ENCODE data around the gene FLOT2.
"Not testable (repeated sequence)": the region's sequence is repeated elsewhere in the genome, so short reads cannot be mapped to it uniquely, and the experiment has no call there.

FLOT2 gene

DNA sequence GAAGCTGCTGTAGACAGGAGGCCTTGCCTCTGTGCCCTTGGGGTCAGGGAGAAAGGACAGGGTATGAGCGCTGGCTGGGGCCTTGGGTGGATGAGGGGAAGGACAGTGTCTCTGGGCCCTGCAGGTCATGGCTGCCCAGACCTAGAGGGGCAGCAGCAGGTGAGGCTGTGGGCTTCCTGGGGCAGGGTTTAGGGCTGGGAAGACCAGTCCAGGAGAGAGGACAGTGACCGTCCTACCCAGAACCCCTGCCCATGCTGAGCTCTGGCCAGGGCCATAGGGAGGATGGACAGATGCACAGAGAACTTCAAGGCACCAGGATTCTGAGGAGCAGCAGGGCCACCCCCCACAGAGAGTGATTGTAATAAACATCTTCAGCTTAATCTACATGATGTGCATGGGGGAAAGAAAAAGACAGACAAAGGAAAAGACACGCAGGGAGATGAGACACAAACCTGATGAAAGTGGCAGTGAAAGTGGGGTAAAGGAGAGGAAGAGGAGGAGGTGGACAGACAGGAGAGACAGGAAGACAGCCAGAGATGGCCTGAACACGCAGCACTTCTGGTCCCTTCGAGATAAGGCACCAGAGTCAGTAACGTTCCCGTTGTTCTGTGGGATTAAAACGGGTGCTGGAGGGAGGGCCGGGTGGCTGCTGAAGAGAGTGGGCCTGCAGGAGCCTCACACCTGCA lies 17.5 kb downstream of the FLOT2 start:
- no peaks in the 10 kb centered on the region for H3K4me1 Mint-ChIP-seq (ENCODE audit: low read depth)
- no peaks in the 10 kb centered on the region for H3K27me3 Mint-ChIP-seq
- no peaks in the 10 kb centered on the region for H3K9me3 Mint-ChIP-seq
- H3K4me3 Mint-ChIP-seq, result no peak overlapping the region
- H3K27ac Mint-ChIP-seq, result no peak overlapping the region
- H3K36me3 Mint-ChIP-seq (ENCODE audit: low read depth), result peaks cover 73% of the 10 kb centered on the region
- intact Hi-C loops (cut with micrococcal nuclease), result no loop called here

- Mint-ChIP-seq H3K4me1 (ENCODE audit: low read depth) (no peaks in the 10 kb centered on the region), H3K36me3 (ENCODE audit: low read depth) (peaks cover 62% of the 10 kb centered on the region), H3K27me3 (no peaks in the 10 kb centered on the region), H3K4me3 (no peak overlapping the region), H3K9me3 (no peaks in the 10 kb centered on the region), H3K27ac (no peak overlapping the region)
- intact Hi-C loops (cut with micrococcal nuclease), result no loop called here
Measured at GRCh38 chr17:28878981-28879380, 18.6 kb downstream of the FLOT2 start.

GRCh38 chr17:28878158-28878910 lies 19.2 kb downstream of the FLOT2 start:
- Mint-ChIP-seq H3K9me3 (no peaks in the 10 kb centered on the region), H3K4me1 (ENCODE audit: low read depth) (no peaks in the 10 kb centered on the region), H3K4me3 (no peak overlapping the region), H3K36me3 (ENCODE audit: low read depth) (peaks cover 56% of the 10 kb centered on the region), H3K27me3 (no peaks in the 10 kb centered on the region), H3K27ac (no peak overlapping the region)
- intact Hi-C loops (cut with micrococcal nuclease), result no loop called here

GRCh38 chr17:28877150-28877711 lies 20.3 kb downstream of the FLOT2 start:
- H3K9me3 Mint-ChIP-seq; H3K27ac Mint-ChIP-seq; H3K4me3 Mint-ChIP-seq; H3K27me3 Mint-ChIP-seq; H3K4me1 Mint-ChIP-seq (ENCODE audit: low read depth); intact Hi-C loops (cut with micrococcal nuclease): not testable (repeated sequence)
- peaks cover 45% of the 10 kb centered on the region for H3K36me3 Mint-ChIP-seq (ENCODE audit: low read depth)

DNA sequence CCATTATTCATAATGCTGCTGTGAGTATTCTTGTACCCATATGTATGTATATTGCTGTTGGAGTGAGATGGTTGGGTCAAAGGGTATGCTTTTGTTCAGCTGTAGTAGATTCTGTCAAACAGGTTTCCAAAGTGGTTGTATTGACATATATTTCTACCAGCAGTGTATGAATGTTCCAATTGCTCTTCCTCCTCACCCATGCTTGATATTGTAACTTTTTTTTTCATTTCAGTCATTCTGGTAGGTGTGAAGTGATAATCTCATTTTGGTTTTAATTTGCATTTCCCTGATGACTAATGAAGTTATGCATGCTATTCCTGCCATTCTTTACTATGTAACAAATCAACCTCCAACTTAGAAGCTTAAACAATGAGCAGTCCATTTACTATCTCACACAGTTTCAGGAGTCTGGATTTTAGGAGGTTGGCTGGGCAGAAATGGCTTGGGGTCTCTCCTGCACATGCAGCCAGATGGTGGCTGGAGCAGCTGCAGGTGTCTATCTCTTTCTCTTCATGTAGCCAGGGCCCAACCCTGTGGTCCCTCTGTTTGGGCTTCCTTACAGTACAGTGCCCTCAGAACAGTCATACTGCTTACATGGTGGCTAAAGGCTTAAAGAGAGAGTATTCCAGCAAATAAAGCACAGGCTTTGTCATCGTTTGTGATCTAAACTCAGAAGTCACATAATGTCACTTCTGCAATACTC lies 21.5 kb downstream of the FLOT2 start:
- Mint-ChIP-seq H3K27me3 (no peaks in the 10 kb centered on the region), H3K4me3 (no peak overlapping the region), H3K9me3 (no peaks in the 10 kb centered on the region), H3K36me3 (ENCODE audit: low read depth) (peaks cover 33% of the 10 kb centered on the region), H3K4me1 (ENCODE audit: low read depth) (no peaks in the 10 kb centered on the region), H3K27ac (no peak overlapping the region)
- intact Hi-C loops (cut with micrococcal nuclease), result no loop called here

DNA sequence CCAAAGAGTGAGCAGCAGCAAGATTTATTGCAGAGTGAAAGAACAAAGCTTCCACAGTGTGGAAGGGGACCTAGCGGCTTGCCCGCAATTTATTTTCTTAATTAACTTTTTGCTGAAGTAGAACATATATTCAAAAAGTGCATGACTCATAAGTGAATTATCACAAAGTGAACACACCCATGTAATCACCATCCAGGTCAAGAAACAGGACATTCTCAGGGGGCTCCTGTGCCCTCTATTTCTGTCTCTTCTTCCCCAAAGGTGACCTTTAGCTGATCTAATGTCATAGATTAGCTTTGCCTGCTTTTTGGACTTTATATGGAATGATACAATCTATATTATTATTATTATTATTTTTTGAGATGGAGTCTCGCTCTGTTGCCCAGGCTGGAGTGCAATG lies 22.8 kb downstream of the FLOT2 start:
- no peak overlapping the region for H3K27ac Mint-ChIP-seq
- peaks cover 20% of the 10 kb centered on the region for H3K36me3 Mint-ChIP-seq (ENCODE audit: low read depth)
- H3K4me1 Mint-ChIP-seq (ENCODE audit: low read depth), result no peaks in the 10 kb centered on the region
- H3K4me3 Mint-ChIP-seq, result no peak overlapping the region
- H3K9me3 Mint-ChIP-seq, result no peaks in the 10 kb centered on the region
- H3K27me3 Mint-ChIP-seq, result no peaks in the 10 kb centered on the region
- intact Hi-C loops (cut with micrococcal nuclease), result no loop called here

DNA sequence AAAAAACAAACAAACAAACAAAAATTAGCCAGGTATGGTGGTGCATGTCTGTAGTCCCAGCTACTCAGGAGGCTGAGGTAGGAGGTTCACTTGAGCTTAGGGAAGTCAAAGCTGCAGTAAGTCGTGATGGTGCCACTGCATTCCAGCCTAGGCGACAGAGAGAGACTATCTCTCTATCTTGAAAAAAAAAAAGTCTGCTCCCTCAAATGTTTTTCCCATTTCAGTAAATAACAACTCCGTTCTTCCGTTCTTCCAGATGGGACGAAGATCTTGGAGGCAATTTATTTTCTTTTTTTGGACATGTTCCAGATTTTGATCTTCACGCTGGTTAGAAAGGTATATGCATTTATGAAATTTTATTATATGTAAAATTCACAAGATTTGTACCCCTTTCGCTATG lies 23.7 kb downstream of the FLOT2 start:
- Mint-ChIP-seq H3K9me3 (no peaks in the 10 kb centered on the region), H3K4me3 (no peak overlapping the region), H3K27me3 (no peaks in the 10 kb centered on the region), H3K27ac (no peak overlapping the region), H3K4me1 (ENCODE audit: low read depth) (no peaks in the 10 kb centered on the region), H3K36me3 (ENCODE audit: low read depth) (peaks cover 11% of the 10 kb centered on the region)
- intact Hi-C loops (cut with micrococcal nuclease), result no loop called here

- no peak overlapping the region for H3K27ac Mint-ChIP-seq
- H3K9me3 Mint-ChIP-seq, result no peaks in the 10 kb centered on the region
- no peak overlapping the region for H3K4me3 Mint-ChIP-seq
- intact Hi-C loops (cut with micrococcal nuclease), result no loop called here
- no peaks in the 10 kb centered on the region for H3K27me3 Mint-ChIP-seq
- peaks cover under 1% of the 10 kb centered on the region for H3K4me1 Mint-ChIP-seq (ENCODE audit: low read depth)
- no peaks in the 10 kb centered on the region for H3K36me3 Mint-ChIP-seq (ENCODE audit: low read depth)
Measured at GRCh38 chr17:28871056-28871579, 26.4 kb downstream of the FLOT2 start.

DNA sequence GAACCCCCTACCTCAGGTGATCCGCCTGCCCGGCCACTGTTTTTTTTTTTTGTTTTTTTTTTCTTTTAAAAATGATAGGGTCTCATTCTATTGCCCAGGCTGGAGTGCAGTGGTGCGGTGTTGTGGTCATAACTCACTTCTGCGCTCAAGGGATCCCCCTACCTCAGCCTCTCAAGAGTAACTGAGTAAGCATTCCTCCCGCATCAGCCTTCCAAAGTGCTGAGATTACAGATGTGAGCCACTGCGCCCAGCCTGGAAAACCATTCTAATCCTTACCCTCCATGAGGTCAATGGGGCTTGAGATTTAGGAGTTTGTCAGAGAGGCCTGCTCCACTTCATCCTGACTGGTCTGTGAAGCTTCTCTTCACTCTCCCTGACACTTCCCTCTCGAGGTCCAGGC lies 30.3 kb downstream of the FLOT2 start:
- Mint-ChIP-seq H3K4me1 (ENCODE audit: low read depth) (peaks cover 15% of the 10 kb centered on the region), H3K27me3 (no peaks in the 10 kb centered on the region), H3K9me3 (no peaks in the 10 kb centered on the region), H3K36me3 (ENCODE audit: low read depth) (no peaks in the 10 kb centered on the region), H3K27ac (no peak overlapping the region), H3K4me3 (no peak overlapping the region)
- intact Hi-C loops (cut with micrococcal nuclease), result no loop called here

DNA sequence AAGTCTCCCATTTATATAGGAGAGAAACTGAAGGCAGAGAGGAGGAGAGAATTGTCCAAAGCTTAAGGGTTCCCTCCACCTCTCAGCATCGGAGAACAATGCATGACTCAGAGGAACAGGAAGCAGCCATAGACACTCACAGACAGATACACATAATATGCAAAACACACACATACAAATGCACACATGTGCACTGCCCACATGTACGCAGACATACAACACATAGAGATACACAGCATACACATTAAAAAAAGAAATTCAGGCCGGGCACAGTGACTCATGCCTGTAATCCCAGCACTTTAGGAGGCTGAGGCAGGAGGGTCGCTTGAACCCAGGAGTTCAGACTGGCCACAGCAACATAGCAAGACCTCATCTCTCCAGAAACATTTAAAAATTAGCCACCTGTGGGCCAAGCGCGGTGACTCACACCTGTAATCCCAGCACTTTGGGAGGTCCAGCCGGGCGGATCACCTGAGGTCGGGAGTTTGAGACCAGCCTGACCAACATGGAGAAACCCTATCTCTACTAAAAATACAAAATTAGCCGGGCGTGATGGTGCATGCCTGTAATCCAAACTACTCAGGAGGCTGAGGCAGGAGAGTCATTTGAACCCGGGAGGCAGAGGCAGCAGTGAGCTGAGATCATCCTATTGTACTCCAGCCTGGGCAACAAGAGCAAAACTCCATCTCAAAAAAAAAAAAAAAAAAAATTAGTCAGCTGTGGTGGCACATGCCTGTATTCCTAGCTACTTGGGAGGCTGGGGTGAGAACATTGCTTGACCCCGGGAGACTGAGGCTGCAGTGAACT lies 31.4 kb downstream of the FLOT2 start:
- Mint-ChIP-seq H3K4me1 (ENCODE audit: low read depth) (peaks cover 22% of the 10 kb centered on the region), H3K4me3 (no peak overlapping the region), H3K36me3 (ENCODE audit: low read depth) (peaks cover 11% of the 10 kb centered on the region), H3K27me3 (no peaks in the 10 kb centered on the region), H3K9me3 (no peaks in the 10 kb centered on the region), H3K27ac (peak overlapping the region; percentile 11)
- intact Hi-C loops (cut with micrococcal nuclease), result no loop called here

DNA sequence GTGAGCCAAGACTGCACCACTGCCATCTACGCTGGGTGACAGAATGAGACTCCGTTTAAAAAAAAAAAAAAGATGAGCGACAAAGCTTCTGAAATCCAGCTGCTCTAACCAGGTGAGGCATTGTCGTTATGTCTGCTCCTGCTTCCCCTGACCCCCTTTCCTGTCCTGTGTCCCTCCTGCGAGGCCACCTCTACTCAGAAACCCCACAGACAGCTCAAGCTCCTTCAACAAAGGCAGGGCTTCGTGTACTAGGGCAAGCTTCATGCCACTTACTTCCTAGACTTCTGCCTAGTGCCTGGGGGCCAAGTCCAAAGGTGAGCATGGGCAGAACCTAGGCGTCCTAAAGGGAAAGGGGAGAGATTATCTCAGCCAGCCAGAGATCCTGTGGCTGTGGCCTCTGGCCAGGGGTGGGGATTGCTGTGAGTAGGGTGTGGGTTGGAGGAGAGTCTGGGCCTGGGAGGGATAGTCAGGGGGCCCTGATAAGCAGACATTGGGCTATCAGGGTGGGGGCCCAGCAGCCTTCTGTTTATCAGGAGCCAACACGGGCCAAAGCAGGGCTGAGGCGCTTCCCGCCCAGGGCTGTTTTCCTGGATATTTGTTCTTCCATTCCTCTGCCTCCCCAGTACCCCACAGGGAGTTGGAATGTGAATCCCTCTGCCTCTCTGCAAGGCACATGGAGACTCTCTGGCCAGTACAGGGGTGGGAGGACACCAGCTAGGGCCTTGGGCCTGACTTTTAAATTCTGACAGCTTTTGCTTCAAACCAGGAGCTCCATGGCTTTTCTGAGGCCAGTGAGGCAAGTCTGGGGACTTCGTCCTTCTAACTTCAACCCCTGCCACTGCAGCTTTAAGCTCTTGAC lies 32.3 kb downstream of the FLOT2 start:
- intact Hi-C loops (cut with micrococcal nuclease), result no loop called here
- Mint-ChIP-seq H3K27ac (peak overlapping the region; percentile 11), H3K9me3 (no peaks in the 10 kb centered on the region), H3K27me3 (no peaks in the 10 kb centered on the region), H3K4me3 (no peak overlapping the region), H3K36me3 (ENCODE audit: low read depth) (peaks cover 20% of the 10 kb centered on the region), H3K4me1 (ENCODE audit: low read depth) (peaks cover 22% of the 10 kb centered on the region)

DNA sequence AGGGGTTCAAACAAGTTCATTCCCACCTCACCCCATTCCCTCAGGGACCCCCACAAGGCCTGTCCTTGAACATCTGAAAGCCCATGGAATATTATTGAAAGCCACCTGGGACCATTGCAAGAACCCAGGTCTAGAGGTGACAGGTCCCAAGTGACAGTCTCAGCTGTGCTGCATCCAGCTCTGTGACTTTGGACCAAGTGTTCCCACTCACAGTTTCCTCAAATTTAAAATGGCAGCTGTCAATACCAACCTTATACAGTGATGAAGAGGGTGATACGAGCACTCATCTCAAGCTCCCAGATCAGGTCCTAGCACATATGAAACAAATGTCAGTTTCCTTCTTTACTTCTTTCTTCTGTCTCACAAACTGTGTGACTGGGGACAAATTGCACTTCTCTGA lies 33.6 kb downstream of the FLOT2 start:
- intact Hi-C loops (cut with micrococcal nuclease), result no loop called here
- Mint-ChIP-seq H3K27ac (no peak overlapping the region), H3K9me3 (no peaks in the 10 kb centered on the region), H3K27me3 (no peaks in the 10 kb centered on the region), H3K4me3 (no peak overlapping the region), H3K4me1 (ENCODE audit: low read depth) (peaks cover 22% of the 10 kb centered on the region), H3K36me3 (ENCODE audit: low read depth) (peaks cover 32% of the 10 kb centered on the region)

GRCh38 chr17:28862561-28862960 lies 35.0 kb downstream of the FLOT2 start:
- H3K27ac Mint-ChIP-seq, result peak overlapping the region; percentile 16
- no peaks in the 10 kb centered on the region for H3K27me3 Mint-ChIP-seq
- no peak overlapping the region for H3K4me3 Mint-ChIP-seq

More at GRCh38 chr17:28862561-28862960, 35.0 kb downstream of the FLOT2 start:
- intact Hi-C loops (cut with micrococcal nuclease), result no loop called here
- Mint-ChIP-seq H3K36me3 (ENCODE audit: low read depth) (peaks cover 46% of the 10 kb centered on the region), H3K9me3 (no peaks in the 10 kb centered on the region), H3K4me1 (ENCODE audit: low read depth) (peaks cover 22% of the 10 kb centered on the region)

All from dendritic cell treated with granulocyte-macrophage colony-stimulating factor and Interleukin-4, amounts not matched to agents 40 ng/mL and 50 ng/mL, for 4 days (primary cell).